DND-41 (cell line): ENCODE results near the gene TSSK2.

Experiments
- ATAC-seq: fragments of 200-7000 bp; cut with Tn5 transposase; 3 replicates; pipeline ENCODE4 v1.9.1; 2021; ENCODE audit warnings: low read depth; ENCODE audit not compliant: insufficient read depth
- DNase-seq: peaks from one replicate; pipeline ENCODE4 v3.0.0-alpha.2; 2020
- H2AFZ ChIP-seq: 2 replicates; pipeline ENCODE4 v1.6.0; 2012; ENCODE audit warnings: low read depth, low read length
- H3K27ac ChIP-seq: 2 replicates; pipeline ENCODE4 v1.5.1; 2012; ENCODE audit warnings: low read length, inconsistent platforms
- H3K27me3 ChIP-seq: fragments of 200-600 bp; sonication (generic); 2 replicates; pipeline ENCODE4 v1.6.0; 2012; ENCODE audit warnings: low read length, mild to moderate bottlenecking, inconsistent platforms; ENCODE audit not compliant: insufficient read depth, poor library complexity
- H3K36me3 ChIP-seq: 2 replicates; pipeline ENCODE4 v1.5.1; 2012; ENCODE audit warnings: low read length, inconsistent platforms; ENCODE audit not compliant: insufficient read depth
- H3K4me1 ChIP-seq: 2 replicates; pipeline ENCODE4 v1.5.1; 2012; ENCODE audit warnings: mild to moderate bottlenecking, low read length; ENCODE audit not compliant: insufficient read depth
- H3K4me2 ChIP-seq: 2 replicates; pipeline ENCODE4 v1.6.0; 2012; ENCODE audit warnings: mild to moderate bottlenecking, moderate library complexity, low read length, inconsistent platforms; ENCODE audit not compliant: insufficient read depth
- H3K4me3 ChIP-seq, 2 experiments: fragments of 200-600 bp in 1 of 2; shearing (Covaris generic) in 1 of 2; 2 replicates each; pipeline ENCODE4 v1.5.1; 2012 to 2016; ENCODE audit warnings: inconsistent platforms in 2 of 2, low read length in 2 of 2, mild to moderate bottlenecking in 2 of 2, low read depth in 1 of 2, moderate library complexity in 1 of 2
- H3K79me2 ChIP-seq: 2 replicates; pipeline ENCODE4 v1.6.0; 2012; ENCODE audit warnings: low read length, inconsistent platforms; ENCODE audit not compliant: insufficient read depth
- H3K9ac ChIP-seq: 2 replicates; pipeline ENCODE4 v1.6.0; 2012; ENCODE audit warnings: low read depth, mild to moderate bottlenecking, inconsistent platforms, low read length, moderate library complexity
- H3K9me3 ChIP-seq: 2 replicates; pipeline ENCODE4 v1.5.1; 2012; ENCODE audit warnings: low read length, moderate library complexity, mild to moderate bottlenecking, inconsistent platforms; ENCODE audit not compliant: insufficient read depth, severe bottlenecking
- H4K20me1 ChIP-seq: 2 replicates; pipeline ENCODE4 v1.6.0; 2012; ENCODE audit warnings: low read length; ENCODE audit not compliant: insufficient read depth
- EZH2 ChIP-seq: IDR thresholded peaks from 3 replicates; pipeline ENCODE4 v1.6.1; 2012; ENCODE audit warnings: borderline replicate concordance, low read depth, mild to moderate bottlenecking, moderate library complexity, low read length, inconsistent platforms; ENCODE audit not compliant: severe bottlenecking
- TF ChIP-seq, protein P1 (sequence below): IDR thresholded peaks from 2 replicates; pipeline ENCODE4 v1.5.1; 2012; ENCODE audit warnings: borderline replicate concordance, low read length, moderate library complexity, mild to moderate bottlenecking; ENCODE audit not compliant: poor library complexity, severe bottlenecking; ENCODE audit errors: extremely low read depth

TSSK2 gene

DNA sequence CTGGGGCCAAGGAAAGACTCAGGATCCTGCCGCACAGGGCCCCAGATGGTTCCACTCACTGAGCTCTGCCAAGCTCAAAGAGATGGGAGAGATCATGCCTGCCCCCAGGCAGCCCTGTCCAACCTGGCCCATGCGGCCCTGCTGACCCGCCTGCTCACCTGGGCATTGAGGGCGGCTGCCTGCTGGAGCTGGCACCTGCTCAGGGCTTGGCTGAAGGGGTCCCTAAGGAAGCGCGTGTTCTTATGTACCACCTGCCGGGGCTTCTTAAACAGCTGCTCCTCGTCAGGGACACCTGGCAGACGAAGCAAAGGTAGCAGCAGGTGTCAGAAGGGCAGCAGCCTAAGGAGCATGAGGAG is 7.9 kb downstream of the TSSK2 start:
- peaks cover 84% of the 10 kb centered on the region for H3K36me3 ChIP-seq
- peaks cover 27% of the 10 kb centered on the region for H4K20me1 ChIP-seq

DNA sequence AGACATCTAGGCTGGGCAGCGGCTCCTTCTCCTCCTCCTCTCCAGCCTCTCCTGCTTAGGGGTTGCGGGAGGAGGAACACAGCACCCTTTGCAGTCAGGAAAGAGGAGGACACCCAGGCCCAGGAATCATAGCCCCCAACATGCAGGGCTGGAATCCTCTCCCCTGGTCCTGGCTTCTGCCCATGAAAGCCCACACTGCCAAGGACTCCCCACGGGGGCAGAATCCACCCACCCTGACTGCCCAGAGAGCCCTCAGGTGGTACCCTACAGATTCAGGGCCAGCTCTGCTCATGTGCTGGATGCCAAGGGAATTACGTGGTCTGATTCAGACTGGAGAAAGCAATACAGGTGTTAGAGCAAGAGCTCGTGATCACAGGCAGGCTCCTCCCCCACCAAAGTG is 8.9 kb downstream of the TSSK2 start:
- H4K20me1 ChIP-seq: peaks cover 27% of the 10 kb centered on the region
- H3K9me3 ChIP-seq: no peaks in the 10 kb centered on the region
- DNase-seq: no peak
- H3K27ac ChIP-seq: no peak overlapping the region
- H3K4me2 ChIP-seq: no peak overlapping the region
- H3K36me3 ChIP-seq: peaks cover 74% of the 10 kb centered on the region
- ATAC-seq: no peak
- H3K4me1 ChIP-seq: peaks cover 18% of the 10 kb centered on the region
- H3K4me3 ChIP-seq: no peak overlapping the region
- H3K27me3 ChIP-seq: no peaks in the 10 kb centered on the region
- TF ChIP-seq, protein P1, sequence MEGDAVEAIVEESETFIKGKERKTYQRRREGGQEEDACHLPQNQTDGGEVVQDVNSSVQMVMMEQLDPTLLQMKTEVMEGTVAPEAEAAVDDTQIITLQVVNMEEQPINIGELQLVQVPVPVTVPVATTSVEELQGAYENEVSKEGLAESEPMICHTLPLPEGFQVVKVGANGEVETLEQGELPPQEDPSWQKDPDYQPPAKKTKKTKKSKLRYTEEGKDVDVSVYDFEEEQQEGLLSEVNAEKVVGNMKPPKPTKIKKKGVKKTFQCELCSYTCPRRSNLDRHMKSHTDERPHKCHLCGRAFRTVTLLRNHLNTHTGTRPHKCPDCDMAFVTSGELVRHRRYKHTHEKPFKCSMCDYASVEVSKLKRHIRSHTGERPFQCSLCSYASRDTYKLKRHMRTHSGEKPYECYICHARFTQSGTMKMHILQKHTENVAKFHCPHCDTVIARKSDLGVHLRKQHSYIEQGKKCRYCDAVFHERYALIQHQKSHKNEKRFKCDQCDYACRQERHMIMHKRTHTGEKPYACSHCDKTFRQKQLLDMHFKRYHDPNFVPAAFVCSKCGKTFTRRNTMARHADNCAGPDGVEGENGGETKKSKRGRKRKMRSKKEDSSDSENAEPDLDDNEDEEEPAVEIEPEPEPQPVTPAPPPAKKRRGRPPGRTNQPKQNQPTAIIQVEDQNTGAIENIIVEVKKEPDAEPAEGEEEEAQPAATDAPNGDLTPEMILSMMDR: no peak
- no peak for TF ChIP-seq EZH2
- no peak overlapping the region for H3K9ac ChIP-seq
- H2AFZ ChIP-seq: no peak overlapping the region
- peaks cover 22% of the 10 kb centered on the region for H3K79me2 ChIP-seq

More for the DNA sequence above, 7.9 kb downstream of the TSSK2 start:
- Histone ChIP-seq H2AFZ (no peak overlapping the region), H3K27ac (no peak overlapping the region), H3K4me3 (no peak overlapping the region), H3K79me2 (peaks cover 17% of the 10 kb centered on the region), H3K27me3 (no peaks in the 10 kb centered on the region), H3K9me3 (no peaks in the 10 kb centered on the region), H3K9ac (no peak overlapping the region), H3K4me1 (peaks cover 14% of the 10 kb centered on the region), H3K4me2 (no peak overlapping the region)
- ATAC-seq (no peak), DNase-seq (no peak)
- no peak for TF ChIP-seq EZH2
- TF ChIP-seq, protein P1: no peak

DNA sequence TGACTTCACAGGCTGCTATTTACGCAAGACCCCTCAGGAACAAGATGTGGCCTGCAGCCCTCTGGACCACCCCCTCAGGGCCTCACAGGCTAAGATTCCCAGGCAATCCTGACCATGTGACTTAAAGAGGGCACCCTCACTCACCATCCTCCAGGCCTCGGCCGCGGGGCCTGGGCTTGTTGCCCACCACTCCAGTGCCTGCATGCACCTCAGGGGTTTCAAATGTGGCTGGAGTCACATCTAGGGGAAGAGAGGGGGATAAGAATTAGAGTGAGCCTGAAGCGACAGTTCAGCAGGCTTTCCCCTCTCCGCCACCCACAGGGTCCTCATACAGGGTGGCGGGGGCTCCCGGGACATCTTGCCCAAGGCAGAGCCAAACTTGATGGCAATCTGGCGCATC is 11.3 kb downstream of the TSSK2 start:
- Histone ChIP-seq H4K20me1 (peaks cover 24% of the 10 kb centered on the region), H3K9ac (no peak overlapping the region), H3K4me1 (peaks cover 20% of the 10 kb centered on the region), H3K4me2 (no peak overlapping the region), H3K27me3 (no peaks in the 10 kb centered on the region), H3K27ac (no peak overlapping the region), H2AFZ (no peak overlapping the region), H3K36me3 (peaks cover 52% of the 10 kb centered on the region), H3K9me3 (no peaks in the 10 kb centered on the region), H3K79me2 (peaks cover 22% of the 10 kb centered on the region), H3K4me3 (no peak overlapping the region)
- ATAC-seq (no peak), DNase-seq (no peak)
- TF ChIP-seq, protein P1: no peak
- TF ChIP-seq EZH2: no peak

DNA sequence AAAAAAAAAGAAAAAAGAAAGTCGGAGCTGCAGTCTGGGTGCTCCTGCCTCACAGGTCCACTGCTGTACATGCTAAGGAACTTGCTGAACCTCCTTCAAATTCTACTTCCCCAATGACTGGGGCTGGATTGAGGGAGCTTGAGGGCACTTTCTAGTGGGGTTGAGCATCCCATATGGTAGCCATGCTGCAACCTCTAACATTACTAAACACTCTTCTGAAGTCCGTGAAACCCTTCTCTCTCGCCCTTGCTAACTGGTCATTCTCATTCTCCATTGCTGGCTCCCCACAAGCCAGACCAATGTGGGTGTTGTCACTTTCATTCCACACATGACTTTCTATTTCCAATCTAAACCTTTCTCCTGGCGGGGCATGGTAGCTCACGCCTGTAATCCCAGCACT is 12.1 kb downstream of the TSSK2 start:
- H3K79me2 ChIP-seq: peaks cover 22% of the 10 kb centered on the region
- peaks cover 16% of the 10 kb centered on the region for H4K20me1 ChIP-seq
- no peak overlapping the region for H3K27ac ChIP-seq
- no peaks in the 10 kb centered on the region for H3K27me3 ChIP-seq
- ATAC-seq (no peak), DNase-seq (no peak)
- H3K4me3 ChIP-seq: peak overlapping the region; percentile 89 to 96; a peak in 3 of 4 replicates
- peak overlapping the region; percentile 74 for H3K9ac ChIP-seq
- no peak for TF ChIP-seq EZH2
- TF ChIP-seq, protein P1: no peak
- H3K4me1 ChIP-seq: peaks cover 20% of the 10 kb centered on the region
- H3K9me3 ChIP-seq: no peaks in the 10 kb centered on the region
- H2AFZ ChIP-seq: no peak overlapping the region
- peak overlapping the region; percentile 99 for H3K4me2 ChIP-seq
- H3K36me3 ChIP-seq: peaks cover 44% of the 10 kb centered on the region
